ENCODE measurements around the gene RNF44. TPM values are rescaled to one million over a fixed set of nuclear protein-coding genes. Genes with fewer than 3 reads are reported as not detected.

RNF44 gene
- total and polyA plus RNA-seq, 2 donors (not counting 3 experiments of a cell fraction or from before 2014, with no cell fraction given): 19.8 to 50.2 TPM

- FAIRE-seq (peak; percentile 76), DNase-seq (ENCODE audit: low read depth, low spot score) (peak; percentile 29)
- Histone ChIP-seq H3K4me2 (ENCODE audit: insufficient read depth, low read length) (peak overlapping the region; percentile 70), H3K9ac (replicated peaks; ENCODE audit: extremely low read depth, insufficient read depth, low read length) (peak overlapping the region; percentile 86), H3K36me3 (ENCODE audit: control insufficient read depth in 2 of 2, extremely low read depth in 1 of 2, insufficient read depth in 2 of 2, low read length in 2 of 2) (peaks cover 3 to 16% of the 10 kb centered on the region in 2 experiments), H3K79me2 (ENCODE audit: control insufficient read depth, insufficient read depth, low read length) (peaks cover 33% of the 10 kb centered on the region), H3K27ac (ENCODE audit: insufficient read depth, low read depth, low read length) (peak overlapping the region; percentile 83), H2AFZ (ENCODE audit: low read depth, low read length) (no peak overlapping the region), H3K4me1 (ENCODE audit: control insufficient read depth, extremely low read depth, insufficient read depth, low read length) (peaks cover 40% of the 10 kb centered on the region), H3K9me3 (replicated peaks; ENCODE audit: control insufficient read depth, insufficient read depth, low read length) (no peaks in the 10 kb centered on the region), H3K27me3 (ENCODE audit: control insufficient read depth in 2 of 2, insufficient read depth in 2 of 2, low read length in 2 of 2) (no peaks in the 10 kb centered on the region), H3K9me1 (replicated peaks; ENCODE audit: control insufficient read depth, extremely low read depth, insufficient read depth, low read length) (no peaks in the 10 kb centered on the region), H3K4me3 (replicated peaks in 1 of 3; ENCODE audit: insufficient read depth in 1 of 3, low read depth in 1 of 3, low read length in 3 of 3) (peak overlapping the region in 2 of 3 experiments; percentile 73 to 79), H4K20me1 (replicated peaks; ENCODE audit: control insufficient read depth, extremely low read depth, insufficient read depth, low read length) (no peaks in the 10 kb centered on the region)
- BruUV-seq (replicated peaks): no TSS peak
- TF ChIP-seq POLR2A (IDR thresholded peaks at IDR 0.05; ENCODE audit: low read depth, low read length): no peak
- TF ChIP-seq POLR2AphosphoS5 (IDR thresholded peaks at IDR 0.05; ENCODE audit: insufficient read depth, low read depth, low read length): no peak
- no peak for TF ChIP-seq GATA2 (IDR thresholded peaks at IDR 0.05; ENCODE audit: insufficient read depth, insufficient read length, low read depth, low read length)
- no peak for TF ChIP-seq MYC (IDR thresholded peaks at IDR 0.05; ENCODE audit: low read depth, low read length)
- no peak for TF ChIP-seq CTCF (IDR thresholded peaks at IDR 0.05; ENCODE audit: extremely low read depth in 1 of 2, insufficient read depth in 1 of 2, low read depth in 1 of 2, low read length in 2 of 2)
- intact Hi-C loops (cut with micrococcal nuclease) (loop anchor here (10.0 kb wide), 2 partner anchors 460 to 960 kb away; partner anchors contain the start of gene PDLIM7), dilution Hi-C loops (cut with MboI; ENCODE audit: extremely low pct_ligation_motif_present, low sequenced_read_pairs) (no loop called here)
- CTCF ChIA-PET: interaction anchor here (0.6 to 5.0 kb wide), 5 partner anchors 11 to 805 kb away, joined by 3 to 27 read pairs (median 3); partner anchors contain the start of genes CLTB and FAF2
- POLR2A ChIA-PET: no interaction called here
Observed at GRCh38 chr5:176535101-176535663, 2.0 kb downstream of the RNF44 start.
